Measurements from ENCODE around the gene LRRC74B.

LRRC74B gene

GRCh38 chr22:21014202-21014725, 31.5 kb upstream of the LRRC74B start:
- peak; percentile 88 for DNase-seq

- DNase-seq = no peak
Measured at GRCh38 chr22:21014726-21015465, 30.9 kb upstream of the LRRC74B start, which contains the start of gene P2RX6. Gene P2RX6 (plus strand): TSS chr22:21015165. CDS start chr22:21015175, 10 bp downstream.

GRCh38 chr22:21015466-21016006, 30.2 kb upstream of the LRRC74B start:
- DNase-seq = no peak

- no peak for DNase-seq
Measured at GRCh38 chr22:21016644-21017420, 28.9 kb upstream of the LRRC74B start.

- no peak for DNase-seq
Measured at GRCh38 chr22:21018314-21018713, 27.4 kb upstream of the LRRC74B start.

GRCh38 chr22:21020802-21021429, 24.8 kb upstream of the LRRC74B start:
- DNase-seq = no peak

- no peak for DNase-seq
Measured at GRCh38 chr22:21022507-21022906, 23.2 kb upstream of the LRRC74B start.

- DNase-seq = no peak
Measured at GRCh38 chr22:21022955-21023614, 22.7 kb upstream of the LRRC74B start.

- DNase-seq = no peak
Measured at GRCh38 chr22:21025266-21025665, 20.5 kb upstream of the LRRC74B start.

GRCh38 chr22:21025763-21026755, 19.7 kb upstream of the LRRC74B start:
- no peak for DNase-seq

GRCh38 chr22:21026783-21027692, 18.7 kb upstream of the LRRC74B start:
- no peak for DNase-seq

- DNase-seq = no peak
Measured at GRCh38 chr22:21028277-21029251, 17.2 kb upstream of the LRRC74B start.

GRCh38 chr22:21029486-21030025, 16.2 kb upstream of the LRRC74B start:
- no peak for DNase-seq

- no peak for DNase-seq
Measured at GRCh38 chr22:21030032-21030431, 15.7 kb upstream of the LRRC74B start.

- no peak for DNase-seq
Measured at GRCh38 chr22:21030621-21031544, 14.9 kb upstream of the LRRC74B start.

- DNase-seq = no peak
Measured at GRCh38 chr22:21031545-21032036, 14.2 kb upstream of the LRRC74B start.
